HG03103 (cell line): Measurements from ENCODE around the gene GTPBP1.

Source experiments
- ATAC-seq: cut with Tn5 transposase; IDR thresholded peaks from one replicate; pipeline ENCODE4 v1.9.1; 2021; ENCODE audit warnings: low read depth; ENCODE audit not compliant: unreplicated experiment

GTPBP1 gene

DNA sequence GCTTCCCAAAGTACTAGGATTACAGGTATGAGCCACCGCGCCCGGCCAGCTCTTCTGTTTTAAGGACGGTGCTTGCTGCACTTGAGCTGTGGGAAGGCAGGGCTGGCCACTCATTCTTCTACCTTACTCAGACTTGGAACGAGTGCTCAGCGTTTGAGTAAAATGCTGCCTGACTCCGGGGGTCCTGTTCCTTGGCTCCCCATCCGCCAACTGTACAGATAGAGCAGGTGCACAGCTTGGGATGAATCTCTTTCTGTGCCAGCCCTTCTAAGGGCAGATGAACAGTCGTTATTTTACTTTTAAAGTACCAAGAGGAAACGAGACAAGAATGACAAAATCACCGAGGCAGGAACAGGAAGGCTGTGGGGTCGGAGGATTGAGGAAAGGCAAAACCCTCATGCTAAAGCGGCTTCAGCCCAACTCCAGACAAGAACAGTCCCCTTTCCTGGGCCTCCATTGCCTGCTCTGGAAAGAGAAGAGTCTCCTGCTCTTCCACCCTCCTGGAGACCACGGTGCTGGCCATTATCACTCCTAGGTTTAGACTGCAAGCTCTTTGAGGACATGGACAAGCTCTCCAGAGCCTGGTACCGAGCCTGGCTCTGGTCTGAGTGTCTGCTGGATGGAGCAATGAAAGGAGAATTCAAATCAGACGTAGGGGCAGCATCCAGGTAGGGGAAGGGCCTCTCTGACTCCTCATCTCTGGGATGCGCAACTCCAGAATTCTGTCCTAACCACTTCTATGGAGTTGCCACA lies 51.1 kb downstream of the GTPBP1 start:
- ATAC-seq = no peak

DNA sequence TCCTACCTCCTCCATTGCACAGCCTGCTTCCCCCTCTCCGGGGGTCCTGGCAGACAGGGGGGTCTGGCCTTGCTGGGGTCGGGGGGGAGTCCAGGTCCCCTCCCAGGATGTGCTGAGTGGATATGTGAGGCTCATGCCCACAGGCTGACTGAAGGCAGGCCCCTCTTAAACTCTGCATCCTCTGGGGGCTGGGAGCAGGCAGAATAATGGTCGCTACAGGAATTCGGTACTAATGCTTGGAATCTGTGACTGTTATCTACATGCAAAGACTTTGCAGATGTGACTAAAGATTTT lies 51.7 kb downstream of the GTPBP1 start:
- ATAC-seq = no peak

DNA sequence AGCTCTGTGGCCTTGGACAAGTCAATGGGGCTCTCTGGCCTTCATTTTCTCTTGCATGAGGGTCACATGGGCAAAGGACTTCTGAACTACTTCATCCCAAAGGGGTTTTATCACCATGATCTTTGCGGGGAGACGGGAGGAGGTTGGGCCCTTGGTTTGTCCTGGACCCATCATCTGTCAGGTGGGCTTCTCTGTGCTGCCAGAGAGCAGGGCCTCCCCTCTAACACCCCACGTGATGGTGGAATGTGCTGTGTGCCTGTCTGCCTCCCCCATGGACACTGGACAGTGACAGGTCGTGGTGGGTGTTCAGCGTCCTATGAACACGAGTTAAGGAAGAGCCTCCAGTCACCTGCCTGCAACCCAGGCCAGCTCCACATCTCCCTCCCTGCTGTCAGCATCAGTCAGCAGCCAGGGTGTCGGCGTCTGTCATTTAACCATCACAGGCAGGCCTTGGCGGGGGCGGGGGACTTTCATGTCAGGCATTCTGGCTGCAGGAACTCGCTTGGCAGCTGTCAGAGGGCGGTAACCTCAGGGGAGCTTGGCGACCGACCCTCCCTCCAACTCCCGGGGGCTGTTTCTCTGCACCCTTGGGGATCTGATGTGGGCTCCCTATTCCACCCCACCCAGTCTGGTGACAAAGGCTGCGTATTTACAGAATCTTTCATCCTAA lies 52.7 kb downstream of the GTPBP1 start:
- no peak for ATAC-seq

DNA sequence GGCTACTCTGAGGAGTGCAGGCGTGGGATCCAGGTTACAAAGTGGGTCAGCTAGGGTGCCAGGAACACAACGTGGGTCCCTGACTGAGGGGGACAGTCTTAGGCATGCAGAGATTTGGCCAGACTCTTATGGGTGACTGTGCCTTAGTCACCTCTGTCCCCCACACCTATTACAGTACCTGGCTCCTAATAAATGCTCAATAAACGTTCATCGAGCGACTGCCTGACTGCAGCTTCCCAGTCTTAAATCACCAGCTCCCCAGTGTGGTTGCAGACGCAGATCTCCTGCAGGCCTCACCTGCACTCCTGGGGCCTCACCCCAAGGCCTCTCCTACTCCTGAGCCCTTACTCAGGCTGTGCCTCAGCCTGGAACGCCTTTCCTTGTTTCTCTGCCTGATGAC lies 53.3 kb downstream of the GTPBP1 start:
- ATAC-seq = no peak

DNA sequence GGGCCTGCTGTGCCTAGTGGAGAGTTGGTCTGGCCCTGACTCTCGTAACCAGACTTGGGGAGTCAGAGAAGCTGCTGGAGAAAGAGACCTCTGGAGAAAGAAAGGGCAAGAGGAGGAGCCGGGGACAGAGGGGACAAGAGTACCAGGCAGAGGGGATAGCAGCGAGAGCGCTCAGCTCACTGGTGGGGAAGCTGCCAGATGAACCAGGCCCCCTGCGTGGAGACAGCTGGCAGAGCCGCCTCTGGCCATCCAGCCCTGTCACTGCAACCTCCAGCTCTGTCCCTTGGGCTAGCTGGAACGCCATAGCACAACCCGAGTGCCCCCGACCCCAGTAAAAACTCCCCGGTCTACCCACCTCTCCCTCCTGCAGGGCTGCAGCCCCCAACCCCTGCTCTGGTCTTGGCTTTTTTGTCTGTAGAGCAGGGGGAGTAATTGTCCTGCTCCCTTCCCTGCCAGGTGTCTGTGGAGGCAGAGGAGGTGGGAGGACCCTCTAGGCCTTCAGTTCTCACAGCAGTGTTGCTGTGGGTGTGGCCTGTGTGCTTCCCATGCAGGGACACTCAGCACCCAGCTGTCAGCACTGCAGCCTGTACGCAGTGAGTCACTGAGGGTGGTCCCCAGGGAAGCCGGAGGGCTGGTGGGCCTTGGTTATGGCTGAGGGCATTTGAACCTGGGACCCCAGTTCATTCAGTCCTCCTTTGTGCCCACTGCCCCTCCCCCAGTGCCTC lies 54.9 kb downstream of the GTPBP1 start:
- ATAC-seq = no peak

DNA sequence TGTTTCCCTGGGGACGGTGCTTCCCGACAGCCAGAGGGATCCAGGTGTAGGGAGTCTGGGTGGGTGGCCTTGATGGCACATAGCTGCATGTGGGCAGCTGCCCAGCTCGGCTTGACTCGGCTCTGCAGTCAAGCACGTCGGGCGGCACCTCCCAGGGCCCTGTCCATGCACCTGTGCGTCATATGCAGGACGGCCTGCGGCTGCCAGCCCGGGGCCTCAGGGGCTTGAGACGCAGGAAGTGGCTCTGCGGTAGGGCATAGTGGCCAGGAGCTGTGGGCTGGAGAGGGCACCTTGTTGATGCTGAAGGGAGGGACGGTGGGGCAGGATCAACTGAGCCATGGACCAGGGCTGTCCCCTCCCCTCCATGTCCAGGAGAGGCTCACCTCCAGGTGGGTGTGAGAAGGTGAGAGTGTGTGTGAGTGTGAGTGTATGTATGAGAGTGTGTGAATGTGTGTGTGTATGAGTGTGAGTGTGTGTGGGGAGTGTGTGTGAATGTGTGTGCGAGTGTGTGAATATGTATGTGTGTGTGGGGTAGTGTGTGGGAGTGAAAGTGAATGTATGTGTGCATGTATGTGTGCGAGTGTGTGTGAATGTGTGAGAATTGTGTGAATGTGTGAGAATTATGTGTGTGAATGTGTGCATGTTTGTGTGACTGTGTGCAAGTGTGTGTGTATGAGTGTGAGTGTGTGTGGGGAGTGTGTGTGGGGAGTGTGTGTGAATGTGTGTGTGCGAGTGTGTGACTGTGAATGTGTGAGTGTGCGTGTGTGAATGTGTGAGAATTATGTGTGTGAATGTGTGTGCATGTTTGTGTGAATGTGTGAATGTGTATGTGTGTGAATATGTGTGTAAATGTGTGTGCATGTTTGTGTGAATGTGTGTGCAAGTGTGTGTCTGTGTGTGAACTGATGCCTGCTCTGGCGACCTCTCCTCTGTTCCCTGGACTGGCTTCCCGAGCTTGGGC lies 55.7 kb downstream of the GTPBP1 start:
- ATAC-seq = no peak

DNA sequence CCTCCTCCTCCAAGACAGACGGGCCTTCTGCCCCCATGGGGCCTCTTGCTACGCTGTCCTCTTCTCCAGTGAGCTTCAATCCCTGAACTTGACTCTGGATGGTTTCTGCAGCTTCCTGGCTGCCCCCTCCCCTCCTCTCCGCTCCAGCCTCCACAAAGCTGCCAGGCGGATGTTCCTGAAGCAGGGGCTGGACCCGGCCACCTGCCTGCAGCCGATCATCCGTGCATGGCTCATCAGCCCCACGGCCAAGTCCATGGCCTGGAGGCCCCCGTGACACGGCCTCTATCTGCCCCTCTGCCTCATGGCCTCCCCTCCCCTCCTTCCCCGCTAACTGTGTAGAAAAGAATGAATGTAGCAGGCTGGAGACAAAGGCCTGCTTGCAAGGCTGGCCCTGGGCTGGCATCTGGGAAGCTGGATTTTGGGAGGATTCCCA lies 56.8 kb downstream of the GTPBP1 start:
- ATAC-seq = no peak

DNA sequence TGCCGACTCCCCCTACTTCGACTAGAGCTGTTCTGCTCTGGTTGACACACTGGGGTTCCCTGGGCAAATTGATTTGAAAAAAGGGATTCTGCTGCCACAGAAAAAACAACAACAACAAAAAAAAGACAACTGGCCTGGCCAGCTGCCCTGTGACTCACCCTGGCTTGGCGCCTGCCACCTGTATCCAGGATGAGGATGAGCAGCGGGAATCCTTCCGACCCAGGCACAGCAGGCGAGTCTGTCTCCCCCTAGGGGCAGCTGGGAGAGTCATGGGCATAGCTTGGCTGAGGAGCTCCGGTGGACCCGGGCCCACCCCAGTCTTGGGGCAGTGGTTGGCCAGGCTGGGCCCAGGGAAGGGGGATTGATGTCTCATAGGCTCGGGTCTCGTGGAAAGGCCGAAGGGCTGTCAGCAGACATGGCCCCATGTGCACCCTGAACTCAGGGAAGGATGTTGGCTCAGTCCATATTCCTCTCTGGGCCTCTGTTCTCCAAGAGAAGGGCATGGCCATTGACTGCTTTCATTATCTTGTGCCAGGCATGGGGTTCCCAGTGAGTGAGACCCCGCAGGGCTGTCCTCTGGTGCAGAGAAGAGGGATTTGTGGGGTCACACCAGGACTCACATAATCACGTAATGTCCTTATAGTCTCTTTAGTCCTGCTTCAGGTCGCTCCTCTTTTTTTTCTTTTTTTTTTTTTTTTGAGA lies 60.5 kb downstream of the GTPBP1 start:
- no peak for ATAC-seq

DNA sequence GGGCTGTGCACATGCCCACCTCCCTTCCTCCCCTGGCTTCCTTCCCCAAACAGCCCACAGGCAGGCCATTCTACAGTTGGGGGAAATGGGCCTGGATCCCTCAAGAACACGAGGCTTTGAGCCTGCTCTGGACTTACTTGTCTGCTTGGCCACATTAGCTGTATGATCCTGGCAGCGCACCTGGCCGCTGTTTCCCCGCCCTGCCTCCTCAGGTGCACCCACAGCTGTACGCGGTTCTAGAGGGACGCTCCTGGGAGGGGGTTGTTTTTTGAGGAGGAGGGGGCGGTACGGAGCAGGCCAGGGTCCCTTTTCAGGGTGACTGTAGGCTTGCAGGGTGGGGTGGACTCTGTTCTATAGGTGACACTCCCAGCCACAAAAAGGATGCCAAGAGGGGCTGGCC lies 61.6 kb downstream of the GTPBP1 start:
- ATAC-seq = no peak

DNA sequence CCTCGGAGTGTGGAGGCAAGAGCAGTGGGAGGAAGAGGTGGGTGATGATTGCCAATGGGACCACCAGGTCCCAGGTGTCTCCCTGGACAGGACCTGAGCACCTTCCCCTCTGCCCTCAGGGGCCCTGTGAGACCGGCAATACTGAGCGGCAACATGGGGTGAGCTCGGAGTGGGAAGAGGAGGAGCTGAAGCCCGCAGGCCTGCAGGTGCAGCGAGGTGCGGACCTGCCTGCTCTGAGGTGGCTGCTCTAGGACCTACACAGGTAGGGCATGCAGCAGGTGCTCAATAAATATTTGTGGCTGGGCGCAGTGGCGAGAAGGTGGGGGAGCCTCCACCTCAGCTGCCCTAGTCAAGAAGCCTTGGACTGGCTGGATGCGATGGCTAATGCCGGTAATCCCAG lies 62.3 kb downstream of the GTPBP1 start:
- no peak for ATAC-seq

DNA sequence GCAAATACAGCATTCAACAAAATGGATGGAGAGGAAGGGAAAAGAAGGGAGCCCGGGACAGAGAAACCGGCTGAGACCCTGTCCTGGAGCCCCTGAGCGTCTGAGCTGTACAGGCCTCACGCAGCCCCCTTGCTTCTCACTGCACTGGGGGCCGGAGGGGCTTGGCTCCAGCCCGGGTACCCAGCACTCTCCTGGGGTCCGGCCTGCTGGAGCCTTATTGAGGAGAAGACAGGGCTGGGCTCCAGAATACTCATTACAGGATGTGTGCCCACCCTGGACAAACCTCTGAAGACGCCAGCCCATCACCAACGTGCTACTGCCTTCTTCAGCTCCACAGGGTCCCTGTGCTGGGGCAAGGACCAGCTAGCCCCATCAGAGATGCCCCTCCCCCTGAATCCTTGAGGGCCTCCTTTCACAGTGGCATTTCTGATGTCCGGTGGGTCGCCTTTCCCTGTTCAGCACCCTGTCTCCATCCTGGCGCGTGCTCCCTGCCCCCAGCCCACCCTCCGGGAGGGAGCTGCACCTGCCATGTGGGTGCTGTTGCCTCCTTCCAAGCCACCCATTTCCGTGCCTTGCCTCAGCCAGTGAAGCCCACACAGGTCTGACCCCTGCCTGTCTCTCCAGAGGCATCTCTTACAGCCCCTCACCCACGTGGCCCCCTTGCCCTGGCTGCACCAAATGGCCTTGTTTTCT lies 64.7 kb downstream of the GTPBP1 start:
- no peak for ATAC-seq

DNA sequence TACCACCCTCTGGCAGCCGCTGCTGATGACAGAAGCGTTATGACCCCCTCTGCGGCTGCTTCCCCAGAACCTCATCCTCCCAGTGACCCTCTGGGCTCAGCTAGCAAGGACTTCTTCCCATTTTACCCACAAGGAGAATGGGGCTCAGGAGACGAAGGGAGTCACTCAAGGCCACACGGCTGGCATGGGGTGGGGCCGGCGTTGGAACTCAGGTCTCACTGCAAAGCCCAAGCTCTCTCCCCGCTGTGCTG lies 66.8 kb downstream of the GTPBP1 start:
- ATAC-seq = no peak

DNA sequence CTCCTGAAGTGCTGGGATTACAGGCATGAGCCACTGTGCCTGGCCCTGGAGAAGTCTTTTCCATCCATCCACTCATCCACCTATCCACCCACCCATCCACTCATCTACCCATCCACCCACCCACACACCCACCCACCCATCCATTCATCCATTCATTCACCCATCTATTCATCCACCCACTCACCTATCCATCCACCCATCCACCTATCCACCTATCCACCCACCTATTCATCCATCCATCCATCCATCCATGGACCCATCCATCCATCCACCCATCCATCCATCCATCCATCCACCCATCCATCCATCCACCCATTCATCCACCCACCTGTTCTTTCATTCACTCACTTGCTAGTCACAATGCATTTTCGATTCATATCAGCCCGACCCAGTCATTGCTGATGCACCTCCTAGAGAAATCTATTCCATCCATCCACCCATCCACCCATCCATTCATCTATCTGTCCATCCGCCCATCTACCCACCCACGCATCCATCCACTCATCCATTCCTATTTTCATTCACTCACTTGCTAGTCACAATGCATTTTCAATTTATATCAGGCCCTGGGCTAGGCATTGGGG lies 67.7 kb downstream of the GTPBP1 start:
- no peak for ATAC-seq

DNA sequence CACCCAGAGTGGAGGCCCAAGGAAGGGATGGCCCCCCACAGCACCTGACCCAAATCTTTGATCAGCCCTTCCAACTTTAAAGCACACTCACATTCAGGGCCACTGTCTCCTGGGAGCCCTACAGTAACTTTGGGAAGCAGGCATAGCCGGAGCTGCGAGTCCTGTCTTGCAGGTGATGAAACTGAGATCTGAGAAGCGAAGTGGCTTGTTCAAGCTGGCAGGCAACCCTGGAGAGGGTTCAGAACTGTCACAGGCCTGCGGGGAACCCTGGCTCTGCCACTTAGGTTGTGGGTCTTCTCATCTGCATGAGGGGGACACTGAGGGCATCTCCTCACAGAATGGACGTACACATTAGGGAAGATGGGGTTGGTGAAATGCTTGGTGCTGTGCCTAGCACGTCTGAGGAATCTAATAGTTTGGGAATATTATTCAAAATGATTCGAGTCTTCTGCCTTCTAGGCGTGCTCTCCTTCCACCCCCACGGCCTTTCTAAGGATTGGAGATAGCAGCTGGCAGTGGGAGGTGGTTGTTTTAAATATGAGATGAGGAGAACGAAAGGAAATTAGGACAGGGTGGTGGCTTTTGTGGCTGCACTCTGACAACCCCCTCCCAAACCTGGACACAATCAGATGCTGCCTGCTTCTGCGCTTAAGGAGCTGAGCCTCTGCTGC lies 68.9 kb downstream of the GTPBP1 start:
- ATAC-seq = no peak

DNA sequence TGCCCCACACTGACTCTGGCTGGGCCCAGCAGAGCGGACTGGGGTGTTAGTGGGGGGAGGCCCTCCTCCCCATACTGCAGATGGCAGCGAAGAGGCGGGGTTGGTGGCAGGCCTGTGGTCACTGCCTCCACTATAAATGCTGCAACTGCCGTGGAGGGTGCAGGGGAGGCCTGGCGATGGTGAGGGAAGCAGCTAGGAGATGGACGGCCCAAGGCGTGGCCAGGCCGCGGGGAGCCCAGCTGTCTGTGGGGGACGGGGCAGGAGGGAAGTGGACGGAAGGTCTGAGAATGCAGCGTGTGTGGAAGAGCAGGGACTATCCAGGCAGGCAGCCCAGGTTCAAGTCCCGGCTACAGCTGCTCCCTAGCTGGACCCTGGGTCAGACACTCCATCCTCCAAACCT lies 69.9 kb downstream of the GTPBP1 start:
- ATAC-seq = no peak

DNA sequence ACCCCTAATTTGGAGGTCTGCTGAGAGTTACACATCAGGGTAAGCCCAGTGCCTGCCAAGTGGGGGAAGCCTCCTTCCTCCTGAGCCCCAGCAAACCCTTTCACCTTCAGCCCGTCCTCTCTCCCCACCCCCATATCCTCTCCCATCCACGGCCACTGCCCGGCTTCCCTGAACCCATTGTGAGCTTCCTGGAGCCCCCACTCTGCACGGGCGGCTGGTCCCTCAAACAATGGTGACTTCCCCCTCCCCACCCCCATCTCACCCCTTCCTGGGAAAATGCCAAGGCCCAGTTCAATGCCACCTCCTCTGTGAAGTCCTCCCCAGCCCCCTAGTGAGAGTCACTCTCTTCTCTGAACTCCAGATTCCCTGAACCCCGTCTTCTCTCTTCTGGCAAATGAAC lies 70.3 kb downstream of the GTPBP1 start:
- ATAC-seq = no peak

DNA sequence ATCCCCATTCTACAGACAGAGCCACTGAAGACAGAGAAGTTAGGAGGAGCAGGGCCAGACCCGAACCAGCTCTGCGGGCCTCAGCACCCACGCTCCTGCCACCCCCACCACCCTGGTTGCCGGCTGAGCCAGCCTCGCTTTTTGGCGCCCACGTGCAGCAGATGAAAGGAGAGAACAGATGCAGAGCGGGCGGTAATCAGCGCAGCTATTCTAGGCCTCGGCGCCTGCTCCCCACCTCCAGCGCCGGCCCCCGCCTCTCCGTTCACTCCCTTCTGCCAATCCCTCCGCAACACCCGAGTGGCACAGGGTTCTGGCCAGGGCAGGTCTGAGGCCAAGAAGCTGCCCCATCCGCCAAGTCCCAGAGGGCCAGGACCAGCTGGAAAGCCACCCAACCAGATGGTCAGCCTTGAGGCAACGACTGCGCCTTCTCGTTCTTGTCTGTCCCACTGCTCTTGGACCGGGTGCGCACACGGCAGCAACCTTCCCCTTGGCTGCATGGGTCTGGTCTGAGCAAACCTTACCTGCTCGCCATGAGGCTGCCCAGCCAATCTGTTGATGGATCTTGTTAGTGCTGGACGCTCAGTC lies 71.4 kb downstream of the GTPBP1 start:
- no peak for ATAC-seq

DNA sequence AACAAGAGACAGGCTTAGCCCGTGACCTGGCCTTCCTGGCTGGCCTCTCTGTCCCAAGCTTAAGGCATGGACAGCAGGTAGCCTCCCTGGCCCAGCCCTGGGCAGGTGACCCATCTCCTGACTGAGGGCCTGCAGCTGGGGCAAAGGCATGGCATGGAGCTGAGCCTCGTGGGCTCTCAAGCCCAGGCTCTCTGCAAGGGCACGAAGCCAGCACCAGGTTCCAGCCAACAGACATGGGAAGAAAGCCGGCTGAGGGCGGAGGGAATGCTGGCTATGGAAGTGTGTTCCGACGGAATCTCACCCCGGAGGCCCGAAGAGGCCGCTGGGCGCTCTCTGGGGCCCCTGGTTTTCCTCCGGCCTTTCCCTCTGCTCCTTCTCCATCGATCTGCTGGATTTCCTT lies 75.3 kb downstream of the GTPBP1 start:
- ATAC-seq = no peak
